Fibroblast of mammary gland (primary cell): ENCODE data around the gene MGRN1.

ENCODE experiments used
- DNase-seq: peaks from one replicate; pipeline ENCODE4 v3.0.0-alpha.2; 2010; ENCODE audit warnings: low read depth
- H3K4me3 ChIP-seq: 2 replicates; pipeline ENCODE4 v1.5.1; 2011; ENCODE audit warnings: low read depth, mild to moderate bottlenecking, low read length, moderate library complexity; ENCODE audit not compliant: control insufficient read depth
- TF ChIP-seq, protein P1 (sequence below): conservative IDR thresholded peaks from 2 replicates; pipeline ENCODE4 v1.5.1; 2011; ENCODE audit warnings: low read depth, low read length, inconsistent platforms; ENCODE audit not compliant: control insufficient read depth, insufficient read depth

The MGRN1 gene

DNA sequence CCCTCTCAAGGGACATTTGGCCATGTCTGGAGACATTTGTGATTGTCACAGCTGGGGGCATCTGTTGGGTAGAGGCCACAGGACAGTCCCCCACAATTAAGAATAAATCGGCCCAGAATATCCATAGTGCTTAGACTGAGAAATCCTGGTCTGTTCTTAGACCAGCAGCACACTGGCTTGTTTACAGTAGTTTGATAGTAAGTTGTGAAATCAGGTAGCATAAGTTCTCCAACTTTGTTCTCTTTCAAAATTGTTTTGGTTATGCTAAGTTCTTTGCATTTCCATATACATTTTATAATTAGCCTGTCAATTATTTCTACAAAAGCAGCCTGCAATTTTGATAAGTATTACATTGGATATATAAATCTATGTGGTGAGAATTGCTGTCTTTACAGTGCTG lies 6.8 kb downstream of the MGRN1 start:
- TF ChIP-seq, protein P1, sequence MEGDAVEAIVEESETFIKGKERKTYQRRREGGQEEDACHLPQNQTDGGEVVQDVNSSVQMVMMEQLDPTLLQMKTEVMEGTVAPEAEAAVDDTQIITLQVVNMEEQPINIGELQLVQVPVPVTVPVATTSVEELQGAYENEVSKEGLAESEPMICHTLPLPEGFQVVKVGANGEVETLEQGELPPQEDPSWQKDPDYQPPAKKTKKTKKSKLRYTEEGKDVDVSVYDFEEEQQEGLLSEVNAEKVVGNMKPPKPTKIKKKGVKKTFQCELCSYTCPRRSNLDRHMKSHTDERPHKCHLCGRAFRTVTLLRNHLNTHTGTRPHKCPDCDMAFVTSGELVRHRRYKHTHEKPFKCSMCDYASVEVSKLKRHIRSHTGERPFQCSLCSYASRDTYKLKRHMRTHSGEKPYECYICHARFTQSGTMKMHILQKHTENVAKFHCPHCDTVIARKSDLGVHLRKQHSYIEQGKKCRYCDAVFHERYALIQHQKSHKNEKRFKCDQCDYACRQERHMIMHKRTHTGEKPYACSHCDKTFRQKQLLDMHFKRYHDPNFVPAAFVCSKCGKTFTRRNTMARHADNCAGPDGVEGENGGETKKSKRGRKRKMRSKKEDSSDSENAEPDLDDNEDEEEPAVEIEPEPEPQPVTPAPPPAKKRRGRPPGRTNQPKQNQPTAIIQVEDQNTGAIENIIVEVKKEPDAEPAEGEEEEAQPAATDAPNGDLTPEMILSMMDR: no peak
- no peak overlapping the region for H3K4me3 ChIP-seq
- DNase-seq: no peak

DNA sequence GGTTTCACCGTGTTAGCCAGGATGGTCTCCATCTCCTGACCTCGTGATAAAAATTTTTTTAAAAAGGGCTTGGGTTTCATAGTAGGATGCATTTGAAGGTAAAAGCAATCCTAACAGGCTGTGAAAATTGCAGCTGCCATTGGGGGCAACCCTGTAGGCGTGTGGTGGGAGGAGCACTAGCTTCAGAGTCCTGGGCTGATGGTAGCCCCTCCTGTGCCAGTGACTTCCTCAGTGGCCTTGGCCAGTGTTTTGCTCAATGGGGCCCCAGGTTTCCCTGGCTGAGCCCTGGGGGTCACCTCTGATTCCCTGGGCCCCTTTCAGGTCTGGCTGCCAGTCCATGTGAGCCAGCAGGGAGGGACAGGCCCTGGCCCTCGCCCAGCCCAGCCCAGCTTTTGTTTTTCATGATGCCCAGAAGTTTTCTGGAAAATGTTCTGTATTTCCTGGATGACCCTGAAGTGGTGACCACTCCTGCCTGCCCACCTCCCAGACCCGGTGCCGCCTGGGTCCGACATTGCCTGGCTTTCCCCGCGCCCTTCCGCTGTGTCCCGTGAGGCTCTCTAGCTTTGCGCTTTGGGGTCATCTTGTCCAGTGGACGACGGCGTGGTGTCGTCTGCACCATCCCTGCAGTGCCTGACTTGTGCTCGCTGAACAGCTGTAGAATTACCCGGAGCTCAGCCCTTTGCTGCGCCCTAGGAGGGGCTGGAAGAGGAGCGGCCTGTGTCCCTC lies 9.4 kb downstream of the MGRN1 start:
- DNase-seq: no peak
- H3K4me3 ChIP-seq: no peak overlapping the region
- TF ChIP-seq, protein P1: no peak

DNA sequence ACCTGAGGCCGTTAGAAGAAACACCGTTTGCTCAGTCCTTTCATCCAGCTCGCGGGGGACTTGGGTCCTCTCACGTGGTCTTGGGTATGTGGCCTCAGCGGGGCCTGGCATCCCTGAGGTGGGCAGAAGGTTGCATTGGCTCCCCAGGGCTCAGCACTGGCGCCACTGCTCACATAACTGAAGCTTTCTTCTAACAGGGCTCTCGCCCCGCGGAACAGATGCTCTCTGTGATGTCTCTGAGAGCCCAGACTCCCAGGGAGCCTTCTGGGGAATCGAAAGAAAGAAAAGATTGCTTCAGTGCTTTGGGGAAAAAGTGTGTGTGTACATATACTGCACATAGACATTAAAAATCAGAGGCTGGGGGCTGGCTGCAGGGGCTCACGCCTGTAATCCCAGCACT lies 10.1 kb downstream of the MGRN1 start:
- no peak overlapping the region for H3K4me3 ChIP-seq
- TF ChIP-seq, protein P1: no peak
- DNase-seq: no peak

DNA sequence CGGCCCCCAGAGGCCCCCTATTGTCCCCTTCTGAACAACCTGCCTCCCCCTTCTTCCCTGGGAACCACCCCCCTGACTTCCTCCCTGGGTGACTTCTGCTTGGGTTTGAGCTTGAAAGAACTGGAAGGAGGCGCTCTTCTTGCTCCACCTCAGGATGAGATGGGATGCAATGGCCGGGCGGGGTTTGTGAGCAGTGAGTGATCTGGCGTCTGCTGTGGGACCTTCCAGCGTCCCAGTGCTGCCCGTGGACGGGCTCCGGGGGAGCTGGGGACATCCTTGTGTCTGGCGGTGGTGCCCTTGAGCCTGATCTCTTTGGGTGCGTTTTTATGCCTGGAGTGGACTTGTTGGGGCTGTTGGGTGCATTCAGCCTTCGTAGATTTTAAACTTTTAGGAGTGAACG lies 11.6 kb downstream of the MGRN1 start:
- H3K4me3 ChIP-seq: no peak overlapping the region
- DNase-seq: no peak
- TF ChIP-seq, protein P1: no peak

- TF ChIP-seq, protein P1: no peak
- DNase-seq: no peak
- H3K4me3 ChIP-seq: no peak overlapping the region
These were observed 13.0 kb downstream of the MGRN1 start for GRCh38 chr16:4637501-4638166.

- TF ChIP-seq, protein P1: no peak
- DNase-seq: no peak
- no peak overlapping the region for H3K4me3 ChIP-seq
These were observed 15.4 kb downstream of the MGRN1 start for GRCh38 chr16:4639899-4640509.
